ENCODE measurements around the gene ARHGAP25.

DNA sequence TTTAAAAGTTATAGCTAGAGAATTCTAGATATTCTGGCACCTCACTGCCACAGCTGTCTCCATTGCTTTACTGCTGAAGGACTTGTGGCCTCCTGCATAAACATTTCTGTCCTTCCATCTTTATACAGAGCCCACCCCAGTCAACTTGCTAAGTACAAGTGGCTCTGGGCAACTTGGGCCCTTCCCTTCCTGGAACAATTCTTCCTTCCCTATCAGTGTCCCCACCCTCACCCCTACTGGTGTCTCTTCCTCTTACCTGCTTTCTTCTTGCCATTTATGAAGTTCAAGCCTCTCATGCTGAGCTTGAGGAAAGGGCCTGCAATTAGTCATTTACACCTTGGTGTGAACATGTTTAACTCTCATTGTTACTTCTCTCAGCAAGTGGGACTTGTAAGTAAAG is 45.0 kb downstream of the ARHGAP25 start:
- TF ChIP-seq, protein P1, sequence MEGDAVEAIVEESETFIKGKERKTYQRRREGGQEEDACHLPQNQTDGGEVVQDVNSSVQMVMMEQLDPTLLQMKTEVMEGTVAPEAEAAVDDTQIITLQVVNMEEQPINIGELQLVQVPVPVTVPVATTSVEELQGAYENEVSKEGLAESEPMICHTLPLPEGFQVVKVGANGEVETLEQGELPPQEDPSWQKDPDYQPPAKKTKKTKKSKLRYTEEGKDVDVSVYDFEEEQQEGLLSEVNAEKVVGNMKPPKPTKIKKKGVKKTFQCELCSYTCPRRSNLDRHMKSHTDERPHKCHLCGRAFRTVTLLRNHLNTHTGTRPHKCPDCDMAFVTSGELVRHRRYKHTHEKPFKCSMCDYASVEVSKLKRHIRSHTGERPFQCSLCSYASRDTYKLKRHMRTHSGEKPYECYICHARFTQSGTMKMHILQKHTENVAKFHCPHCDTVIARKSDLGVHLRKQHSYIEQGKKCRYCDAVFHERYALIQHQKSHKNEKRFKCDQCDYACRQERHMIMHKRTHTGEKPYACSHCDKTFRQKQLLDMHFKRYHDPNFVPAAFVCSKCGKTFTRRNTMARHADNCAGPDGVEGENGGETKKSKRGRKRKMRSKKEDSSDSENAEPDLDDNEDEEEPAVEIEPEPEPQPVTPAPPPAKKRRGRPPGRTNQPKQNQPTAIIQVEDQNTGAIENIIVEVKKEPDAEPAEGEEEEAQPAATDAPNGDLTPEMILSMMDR (conservative IDR thresholded peaks at IDR 0.05; ENCODE audit: low read depth in 2 of 2), result no peak
- TF ChIP-seq EZH2phosphoT487 (IDR thresholded peaks at IDR 0.05; ENCODE audit: unreplicated experiment) (no peak), EZH2 (IDR thresholded peaks at IDR 0.05; ENCODE audit: low read depth, unreplicated experiment) (no peak), POLR2AphosphoS5 (IDR thresholded peaks at IDR 0.05; ENCODE audit: low read depth) (no peak), JUNB (IDR thresholded peaks at IDR 0.05; ENCODE audit: unreplicated experiment) (no peak), CREB1 (CRISPR knock-in tag; IDR thresholded peaks at IDR 0.05; ENCODE audit: low read depth) (no peak), ZNF114 (CRISPR knock-in tag; IDR thresholded peaks at IDR 0.05) (no peak), STAT1 (IDR thresholded peaks at IDR 0.05; ENCODE audit: unreplicated experiment) (no peak), ZNF331 (CRISPR knock-in tag; IDR thresholded peaks at IDR 0.05; ENCODE audit: low read depth) (no peak)
- TF ChIP-seq, protein P2, sequence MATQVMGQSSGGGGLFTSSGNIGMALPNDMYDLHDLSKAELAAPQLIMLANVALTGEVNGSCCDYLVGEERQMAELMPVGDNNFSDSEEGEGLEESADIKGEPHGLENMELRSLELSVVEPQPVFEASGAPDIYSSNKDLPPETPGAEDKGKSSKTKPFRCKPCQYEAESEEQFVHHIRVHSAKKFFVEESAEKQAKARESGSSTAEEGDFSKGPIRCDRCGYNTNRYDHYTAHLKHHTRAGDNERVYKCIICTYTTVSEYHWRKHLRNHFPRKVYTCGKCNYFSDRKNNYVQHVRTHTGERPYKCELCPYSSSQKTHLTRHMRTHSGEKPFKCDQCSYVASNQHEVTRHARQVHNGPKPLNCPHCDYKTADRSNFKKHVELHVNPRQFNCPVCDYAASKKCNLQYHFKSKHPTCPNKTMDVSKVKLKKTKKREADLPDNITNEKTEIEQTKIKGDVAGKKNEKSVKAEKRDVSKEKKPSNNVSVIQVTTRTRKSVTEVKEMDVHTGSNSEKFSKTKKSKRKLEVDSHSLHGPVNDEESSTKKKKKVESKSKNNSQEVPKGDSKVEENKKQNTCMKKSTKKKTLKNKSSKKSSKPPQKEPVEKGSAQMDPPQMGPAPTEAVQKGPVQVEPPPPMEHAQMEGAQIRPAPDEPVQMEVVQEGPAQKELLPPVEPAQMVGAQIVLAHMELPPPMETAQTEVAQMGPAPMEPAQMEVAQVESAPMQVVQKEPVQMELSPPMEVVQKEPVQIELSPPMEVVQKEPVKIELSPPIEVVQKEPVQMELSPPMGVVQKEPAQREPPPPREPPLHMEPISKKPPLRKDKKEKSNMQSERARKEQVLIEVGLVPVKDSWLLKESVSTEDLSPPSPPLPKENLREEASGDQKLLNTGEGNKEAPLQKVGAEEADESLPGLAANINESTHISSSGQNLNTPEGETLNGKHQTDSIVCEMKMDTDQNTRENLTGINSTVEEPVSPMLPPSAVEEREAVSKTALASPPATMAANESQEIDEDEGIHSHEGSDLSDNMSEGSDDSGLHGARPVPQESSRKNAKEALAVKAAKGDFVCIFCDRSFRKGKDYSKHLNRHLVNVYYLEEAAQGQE (IDR thresholded peaks at IDR 0.05; ENCODE audit: unreplicated experiment), result no peak
- TF ChIP-seq, protein P3, sequence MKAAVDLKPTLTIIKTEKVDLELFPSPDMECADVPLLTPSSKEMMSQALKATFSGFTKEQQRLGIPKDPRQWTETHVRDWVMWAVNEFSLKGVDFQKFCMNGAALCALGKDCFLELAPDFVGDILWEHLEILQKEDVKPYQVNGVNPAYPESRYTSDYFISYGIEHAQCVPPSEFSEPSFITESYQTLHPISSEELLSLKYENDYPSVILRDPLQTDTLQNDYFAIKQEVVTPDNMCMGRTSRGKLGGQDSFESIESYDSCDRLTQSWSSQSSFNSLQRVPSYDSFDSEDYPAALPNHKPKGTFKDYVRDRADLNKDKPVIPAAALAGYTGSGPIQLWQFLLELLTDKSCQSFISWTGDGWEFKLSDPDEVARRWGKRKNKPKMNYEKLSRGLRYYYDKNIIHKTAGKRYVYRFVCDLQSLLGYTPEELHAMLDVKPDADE (IDR thresholded peaks at IDR 0.05), result no peak
